ENCODE results near the gene NLRP1. TPM values are rescaled to one million over a fixed set of nuclear protein-coding genes. Genes with fewer than 3 reads are reported as not detected.

The NLRP1 gene
- total and polyA plus RNA-seq, 2 of the 13 experiments (the other 11 are each of a cell fraction or from before 2014, with no cell fraction given): 3.4 to 3.7 TPM

DNA sequence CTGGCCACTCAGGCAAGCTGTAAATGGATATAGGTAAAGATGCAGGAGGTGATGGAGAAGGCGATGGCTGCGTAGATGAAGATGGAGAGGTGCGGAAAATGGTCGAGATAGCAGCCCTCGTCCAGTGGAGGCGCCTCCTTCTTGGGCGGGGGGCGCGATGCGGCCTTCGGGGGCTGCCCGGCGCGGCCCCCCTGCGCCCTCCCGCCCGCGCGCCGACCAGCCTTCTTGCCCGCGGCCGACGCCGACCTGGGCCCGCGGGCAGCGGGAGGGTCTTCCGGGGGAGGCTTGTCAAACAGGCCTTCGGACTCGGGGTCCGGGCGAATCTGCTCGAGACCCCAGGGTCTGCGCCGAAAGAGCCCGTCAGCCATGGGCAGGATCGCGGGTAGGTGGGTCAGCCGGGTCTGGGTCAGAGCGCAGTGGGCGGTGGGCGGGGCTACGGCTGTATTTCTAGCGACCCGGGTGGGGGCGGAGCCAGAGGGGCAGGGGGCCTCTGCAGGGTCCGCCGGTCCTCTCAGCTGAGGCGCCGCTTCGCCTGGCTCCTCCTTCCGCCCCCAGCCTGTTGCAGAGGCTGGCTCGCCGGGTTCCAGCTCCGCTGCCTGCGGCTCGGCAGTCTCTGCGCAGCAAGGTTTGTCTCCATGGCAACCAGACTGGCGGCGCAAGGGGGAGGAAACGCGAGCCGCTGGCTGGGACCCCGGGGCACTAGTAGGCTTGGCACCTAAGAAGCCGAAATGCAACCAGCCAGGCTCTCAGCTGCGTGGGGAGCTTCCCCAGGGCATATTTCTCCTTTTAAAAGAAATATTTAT is 83.5 kb downstream of the NLRP1 start (continued):
- TF ChIP-seq, protein P1, sequence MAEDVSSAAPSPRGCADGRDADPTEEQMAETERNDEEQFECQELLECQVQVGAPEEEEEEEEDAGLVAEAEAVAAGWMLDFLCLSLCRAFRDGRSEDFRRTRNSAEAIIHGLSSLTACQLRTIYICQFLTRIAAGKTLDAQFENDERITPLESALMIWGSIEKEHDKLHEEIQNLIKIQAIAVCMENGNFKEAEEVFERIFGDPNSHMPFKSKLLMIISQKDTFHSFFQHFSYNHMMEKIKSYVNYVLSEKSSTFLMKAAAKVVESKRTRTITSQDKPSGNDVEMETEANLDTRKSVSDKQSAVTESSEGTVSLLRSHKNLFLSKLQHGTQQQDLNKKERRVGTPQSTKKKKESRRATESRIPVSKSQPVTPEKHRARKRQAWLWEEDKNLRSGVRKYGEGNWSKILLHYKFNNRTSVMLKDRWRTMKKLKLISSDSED (CRISPR knock-in tag; IDR thresholded peaks at IDR 0.05): no peak
- TF ChIP-seq GTF2F1 (IDR thresholded peaks at IDR 0.05; ENCODE audit: low read length) (no peak), RAD21 (CRISPR knock-in tag; IDR thresholded peaks at IDR 0.05) (peak; percentile 36; the same call in 1 of the 2 replicates), ZFP36 (IDR thresholded peaks at IDR 0.05; ENCODE audit: borderline replicate concordance, low read depth, low read length, partially characterized antibody) (no peak), NONO (IDR thresholded peaks at IDR 0.05) (no peak), NONO (CRISPR knock-in tag; conservative IDR thresholded peaks at IDR 0.05) (peak; percentile 63; the same call in 1 of the 2 replicates), GTF3A (CRISPR knock-in tag; conservative IDR thresholded peaks at IDR 0.05) (no peak), NFKBIZ (CRISPR knock-in tag; IDR thresholded peaks at IDR 0.05) (no peak), SIN3B (IDR thresholded peaks at IDR 0.05; ENCODE audit: low read length) (no peak), TEAD2 (CRISPR knock-in tag; IDR thresholded peaks at IDR 0.05) (no peak), HOXA7 (CRISPR knock-in tag; IDR thresholded peaks at IDR 0.05) (no peak), TARDBP (CRISPR knock-in tag; IDR thresholded peaks at IDR 0.05) (peak; percentile 68; the same call in 1 of the 2 replicates), ARNT (IDR thresholded peaks at IDR 0.05) (no peak), EEA1 (CRISPR knock-in tag; IDR thresholded peaks at IDR 0.05; ENCODE audit: borderline replicate concordance) (no peak)
- TF ChIP-seq, protein P2, sequence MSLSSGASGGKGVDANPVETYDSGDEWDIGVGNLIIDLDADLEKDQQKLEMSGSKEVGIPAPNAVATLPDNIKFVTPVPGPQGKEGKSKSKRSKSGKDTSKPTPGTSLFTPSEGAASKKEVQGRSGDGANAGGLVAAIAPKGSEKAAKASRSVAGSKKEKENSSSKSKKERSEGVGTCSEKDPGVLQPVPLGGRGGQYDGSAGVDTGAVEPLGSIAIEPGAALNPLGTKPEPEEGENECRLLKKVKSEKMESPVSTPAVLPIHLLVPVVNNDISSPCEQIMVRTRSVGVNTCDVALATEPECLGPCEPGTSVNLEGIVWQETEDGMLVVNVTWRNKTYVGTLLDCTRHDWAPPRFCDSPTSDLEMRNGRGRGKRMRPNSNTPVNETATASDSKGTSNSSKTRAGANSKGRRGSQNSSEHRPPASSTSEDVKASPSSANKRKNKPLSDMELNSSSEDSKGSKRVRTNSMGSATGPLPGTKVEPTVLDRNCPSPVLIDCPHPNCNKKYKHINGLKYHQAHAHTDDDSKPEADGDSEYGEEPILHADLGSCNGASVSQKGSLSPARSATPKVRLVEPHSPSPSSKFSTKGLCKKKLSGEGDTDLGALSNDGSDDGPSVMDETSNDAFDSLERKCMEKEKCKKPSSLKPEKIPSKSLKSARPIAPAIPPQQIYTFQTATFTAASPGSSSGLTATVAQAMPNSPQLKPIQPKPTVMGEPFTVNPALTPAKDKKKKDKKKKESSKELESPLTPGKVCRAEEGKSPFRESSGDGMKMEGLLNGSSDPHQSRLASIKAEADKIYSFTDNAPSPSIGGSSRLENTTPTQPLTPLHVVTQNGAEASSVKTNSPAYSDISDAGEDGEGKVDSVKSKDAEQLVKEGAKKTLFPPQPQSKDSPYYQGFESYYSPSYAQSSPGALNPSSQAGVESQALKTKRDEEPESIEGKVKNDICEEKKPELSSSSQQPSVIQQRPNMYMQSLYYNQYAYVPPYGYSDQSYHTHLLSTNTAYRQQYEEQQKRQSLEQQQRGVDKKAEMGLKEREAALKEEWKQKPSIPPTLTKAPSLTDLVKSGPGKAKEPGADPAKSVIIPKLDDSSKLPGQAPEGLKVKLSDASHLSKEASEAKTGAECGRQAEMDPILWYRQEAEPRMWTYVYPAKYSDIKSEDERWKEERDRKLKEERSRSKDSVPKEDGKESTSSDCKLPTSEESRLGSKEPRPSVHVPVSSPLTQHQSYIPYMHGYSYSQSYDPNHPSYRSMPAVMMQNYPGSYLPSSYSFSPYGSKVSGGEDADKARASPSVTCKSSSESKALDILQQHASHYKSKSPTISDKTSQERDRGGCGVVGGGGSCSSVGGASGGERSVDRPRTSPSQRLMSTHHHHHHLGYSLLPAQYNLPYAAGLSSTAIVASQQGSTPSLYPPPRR (CRISPR knock-in tag; IDR thresholded peaks at IDR 0.05; ENCODE audit: borderline replicate concordance): no peak
- TF ChIP-seq, protein P3, sequence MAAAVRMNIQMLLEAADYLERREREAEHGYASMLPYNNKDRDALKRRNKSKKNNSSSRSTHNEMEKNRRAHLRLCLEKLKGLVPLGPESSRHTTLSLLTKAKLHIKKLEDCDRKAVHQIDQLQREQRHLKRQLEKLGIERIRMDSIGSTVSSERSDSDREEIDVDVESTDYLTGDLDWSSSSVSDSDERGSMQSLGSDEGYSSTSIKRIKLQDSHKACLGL (CRISPR knock-in tag; IDR thresholded peaks at IDR 0.05): 0 out of 2 replicates have a peak, but pooled peaks have one; percentile 26
- TF ChIP-seq, protein P4, sequence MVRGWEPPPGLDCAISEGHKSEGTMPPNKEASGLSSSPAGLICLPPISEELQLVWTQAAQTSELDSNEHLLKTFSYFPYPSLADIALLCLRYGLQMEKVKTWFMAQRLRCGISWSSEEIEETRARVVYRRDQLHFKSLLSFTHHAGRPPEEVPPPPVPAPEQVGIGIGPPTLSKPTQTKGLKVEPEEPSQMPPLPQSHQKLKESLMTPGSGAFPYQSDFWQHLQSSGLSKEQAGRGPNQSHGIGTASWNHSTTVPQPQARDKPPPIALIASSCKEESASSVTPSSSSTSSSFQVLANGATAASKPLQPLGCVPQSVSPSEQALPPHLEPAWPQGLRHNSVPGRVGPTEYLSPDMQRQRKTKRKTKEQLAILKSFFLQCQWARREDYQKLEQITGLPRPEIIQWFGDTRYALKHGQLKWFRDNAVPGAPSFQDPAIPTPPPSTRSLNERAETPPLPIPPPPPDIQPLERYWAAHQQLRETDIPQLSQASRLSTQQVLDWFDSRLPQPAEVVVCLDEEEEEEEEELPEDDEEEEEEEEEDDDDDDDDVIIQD (CRISPR knock-in tag; IDR thresholded peaks at IDR 0.05; ENCODE audit: low read depth): no peak
- TF ChIP-seq, protein P5, sequence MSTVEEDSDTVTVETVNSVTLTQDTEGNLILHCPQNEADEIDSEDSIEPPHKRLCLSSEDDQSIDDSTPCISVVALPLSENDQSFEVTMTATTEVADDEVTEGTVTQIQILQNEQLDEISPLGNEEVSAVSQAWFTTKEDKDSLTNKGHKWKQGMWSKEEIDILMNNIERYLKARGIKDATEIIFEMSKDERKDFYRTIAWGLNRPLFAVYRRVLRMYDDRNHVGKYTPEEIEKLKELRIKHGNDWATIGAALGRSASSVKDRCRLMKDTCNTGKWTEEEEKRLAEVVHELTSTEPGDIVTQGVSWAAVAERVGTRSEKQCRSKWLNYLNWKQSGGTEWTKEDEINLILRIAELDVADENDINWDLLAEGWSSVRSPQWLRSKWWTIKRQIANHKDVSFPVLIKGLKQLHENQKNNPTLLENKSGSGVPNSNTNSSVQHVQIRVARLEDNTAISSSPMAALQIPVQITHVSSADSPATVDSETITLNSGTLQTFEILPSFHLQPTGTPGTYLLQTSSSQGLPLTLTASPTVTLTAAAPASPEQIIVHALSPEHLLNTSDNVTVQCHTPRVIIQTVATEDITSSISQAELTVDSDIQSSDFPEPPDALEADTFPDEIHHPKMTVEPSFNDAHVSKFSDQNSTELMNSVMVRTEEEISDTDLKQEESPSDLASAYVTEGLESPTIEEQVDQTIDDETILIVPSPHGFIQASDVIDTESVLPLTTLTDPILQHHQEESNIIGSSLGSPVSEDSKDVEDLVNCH (CRISPR knock-in tag; IDR thresholded peaks at IDR 0.05): no peak

All from HepG2 (cell line).